GM12891 (cell line): ENCODE data around the gene FRMD3.

Experiments
- DNase-seq: peaks from one replicate; pipeline ENCODE4 v3.0.0; 2011; ENCODE audit warnings: low spot score; ENCODE audit not compliant: insufficient read length
- FAIRE-seq: peaks from 2 replicates; lab custom pipeline; 2011; peaks lifted over from hg19 to GRCh38; lab: Jason Lieb, UNC
- PAX5 ChIP-seq: IDR thresholded peaks from 2 replicates; pipeline ENCODE4 v1.6.1; 2011; ENCODE audit warnings: low read length, moderate library complexity, mild to moderate bottlenecking; ENCODE audit not compliant: insufficient read depth, severe bottlenecking
- POLR2A ChIP-seq: IDR thresholded peaks from 2 replicates; pipeline ENCODE4 v1.6.1; 2011; ENCODE audit warnings: low read depth, low read length, control low read depth
- POLR2AphosphoS5 ChIP-seq: IDR thresholded peaks from 2 replicates; pipeline ENCODE4 v1.6.1; 2011; ENCODE audit warnings: low read depth, low read length, control low read depth
- POU2F2 ChIP-seq: IDR thresholded peaks from 2 replicates; pipeline ENCODE4 v1.6.1; 2011; ENCODE audit warnings: low read depth, mild to moderate bottlenecking, control low read depth, low read length, moderate library complexity
- SPI1 ChIP-seq: IDR thresholded peaks from 2 replicates; pipeline ENCODE4 v1.6.1; 2011; ENCODE audit warnings: low read depth, low read length, control low read depth
- TAF1 ChIP-seq: IDR thresholded peaks from 2 replicates; pipeline ENCODE4 v1.6.1; 2011; ENCODE audit warnings: low read depth, low read length, control low read depth

Gene FRMD3

GRCh38 chr9:83477120-83477519 lies 61.1 kb downstream of the FRMD3 start:
- DNase-seq = no peak
- TF ChIP-seq POLR2A (no peak), SPI1 (no peak), TAF1 (no peak), POLR2AphosphoS5 (no peak), PAX5 (no peak), POU2F2 (no peak)
- FAIRE-seq = no peak

- DNase-seq (no peak), FAIRE-seq (no peak)
- TF ChIP-seq PAX5 = no peak
- no peak for TF ChIP-seq TAF1
- TF ChIP-seq SPI1 = no peak
- TF ChIP-seq POU2F2 = no peak
These were observed 61.7 kb downstream of the FRMD3 start for GRCh38 chr9:83476513-83476912.

GRCh38 chr9:83475741-83476140 lies 62.5 kb downstream of the FRMD3 start:
- FAIRE-seq (no peak), DNase-seq (no peak)
- TF ChIP-seq TAF1 = no peak
- TF ChIP-seq POU2F2 = no peak
- TF ChIP-seq POLR2AphosphoS5 = no peak
- no peak for TF ChIP-seq POLR2A
- TF ChIP-seq PAX5 = no peak
- no peak for TF ChIP-seq SPI1

GRCh38 chr9:83474631-83475030 lies 63.6 kb downstream of the FRMD3 start:
- TF ChIP-seq POU2F2 (no peak), SPI1 (no peak), POLR2AphosphoS5 (no peak), TAF1 (no peak), POLR2A (no peak), PAX5 (no peak)
- FAIRE-seq (no peak), DNase-seq (no peak)

- TF ChIP-seq POLR2AphosphoS5 (no peak), PAX5 (no peak), TAF1 (no peak), SPI1 (no peak), POLR2A (no peak), POU2F2 (no peak)
- DNase-seq (no peak), FAIRE-seq (peak; percentile 54)
These were observed 64.7 kb downstream of the FRMD3 start for GRCh38 chr9:83473488-83473971.

- DNase-seq = no peak
- no peak for TF ChIP-seq SPI1
- TF ChIP-seq TAF1 = no peak
- no peak for TF ChIP-seq POU2F2
- no peak for TF ChIP-seq PAX5
- no peak for TF ChIP-seq POLR2A
- TF ChIP-seq POLR2AphosphoS5 = no peak
- no peak for FAIRE-seq
These were observed 65.4 kb downstream of the FRMD3 start for GRCh38 chr9:83472764-83473163.

GRCh38 chr9:83472221-83472665 lies 66.0 kb downstream of the FRMD3 start:
- FAIRE-seq (no peak), DNase-seq (no peak)
- TF ChIP-seq TAF1 (no peak), SPI1 (no peak), POLR2A (no peak), POLR2AphosphoS5 (no peak), POU2F2 (no peak), PAX5 (no peak)

GRCh38 chr9:83471241-83471640 lies 67.0 kb downstream of the FRMD3 start:
- DNase-seq (no peak), FAIRE-seq (no peak)
- TF ChIP-seq TAF1 (no peak), POLR2AphosphoS5 (no peak), POU2F2 (no peak), PAX5 (no peak), POLR2A (no peak), SPI1 (no peak)

- TF ChIP-seq PAX5 (no peak), SPI1 (no peak), TAF1 (no peak), POLR2AphosphoS5 (no peak), POLR2A (no peak), POU2F2 (no peak)
- FAIRE-seq (no peak), DNase-seq (no peak)
These were observed 68.5 kb downstream of the FRMD3 start for GRCh38 chr9:83469722-83470121.

GRCh38 chr9:83468821-83469220 lies 69.4 kb downstream of the FRMD3 start:
- no peak for FAIRE-seq
- no peak for DNase-seq
- no peak for TF ChIP-seq TAF1
- TF ChIP-seq SPI1 = no peak
